ENCODE measurements around the gene CDH4. TPM values are rescaled to one million over a fixed set of nuclear protein-coding genes. Genes with fewer than 3 reads are reported as not detected.

CDH4 gene
- 0.06 TPM for total RNA-seq
- long read RNA-seq, partial matches to known transcripts: 0 of 4 reads
- long read RNA-seq, other reads (novel, unspliced or antisense): 4 of 4 reads

GRCh38 chr20:61251529-61252393 lies at the start of gene CDH4:
CDH4 (plus strand) TSS chr20:61252261.
- H3K27ac ChIP-seq: no peak within 1 kb of the TSS
- H3K36me3 ChIP-seq: no peaks in the 10 kb centered on the region
- peaks cover 83% of the 10 kb centered on the region for H3K27me3 ChIP-seq (ENCODE audit: low read depth)
- no peaks in the 10 kb centered on the region for H3K4me1 ChIP-seq
- TF ChIP-seq, protein P1, sequence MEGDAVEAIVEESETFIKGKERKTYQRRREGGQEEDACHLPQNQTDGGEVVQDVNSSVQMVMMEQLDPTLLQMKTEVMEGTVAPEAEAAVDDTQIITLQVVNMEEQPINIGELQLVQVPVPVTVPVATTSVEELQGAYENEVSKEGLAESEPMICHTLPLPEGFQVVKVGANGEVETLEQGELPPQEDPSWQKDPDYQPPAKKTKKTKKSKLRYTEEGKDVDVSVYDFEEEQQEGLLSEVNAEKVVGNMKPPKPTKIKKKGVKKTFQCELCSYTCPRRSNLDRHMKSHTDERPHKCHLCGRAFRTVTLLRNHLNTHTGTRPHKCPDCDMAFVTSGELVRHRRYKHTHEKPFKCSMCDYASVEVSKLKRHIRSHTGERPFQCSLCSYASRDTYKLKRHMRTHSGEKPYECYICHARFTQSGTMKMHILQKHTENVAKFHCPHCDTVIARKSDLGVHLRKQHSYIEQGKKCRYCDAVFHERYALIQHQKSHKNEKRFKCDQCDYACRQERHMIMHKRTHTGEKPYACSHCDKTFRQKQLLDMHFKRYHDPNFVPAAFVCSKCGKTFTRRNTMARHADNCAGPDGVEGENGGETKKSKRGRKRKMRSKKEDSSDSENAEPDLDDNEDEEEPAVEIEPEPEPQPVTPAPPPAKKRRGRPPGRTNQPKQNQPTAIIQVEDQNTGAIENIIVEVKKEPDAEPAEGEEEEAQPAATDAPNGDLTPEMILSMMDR (IDR thresholded peaks at IDR 0.05): no peak
- peak within 1 kb of the TSS; percentile 23 for H3K4me3 ChIP-seq
- ATAC-seq: no peak
- H3K9me3 ChIP-seq: no peaks in the 10 kb centered on the region
- no peak for DNase-seq
- intact Hi-C loops (cut with DNase I): no loop called here

- Histone ChIP-seq H3K9me3 (no peaks in the 10 kb centered on the region), H3K4me3 (no peak overlapping the region), H3K36me3 (no peaks in the 10 kb centered on the region), H3K27me3 (ENCODE audit: low read depth) (peaks cover 11% of the 10 kb centered on the region), H3K27ac (no peak overlapping the region), H3K4me1 (no peaks in the 10 kb centered on the region)
- DNase-seq (no peak), ATAC-seq (no peak)
- intact Hi-C loops (cut with DNase I): no loop called here
- TF ChIP-seq, protein P1 (IDR thresholded peaks at IDR 0.05): no peak
Observed at GRCh38 chr20:61203320-61203719, 48.7 kb upstream of the CDH4 start.

- Histone ChIP-seq H3K4me1 (no peaks in the 10 kb centered on the region), H3K4me3 (no peak overlapping the region), H3K9me3 (no peaks in the 10 kb centered on the region), H3K27ac (no peak overlapping the region), H3K27me3 (ENCODE audit: low read depth) (peaks cover 10% of the 10 kb centered on the region), H3K36me3 (no peaks in the 10 kb centered on the region)
- intact Hi-C loops (cut with DNase I): no loop called here
- DNase-seq: no peak
- TF ChIP-seq, protein P1 (IDR thresholded peaks at IDR 0.05): no peak
- ATAC-seq: no peak
Observed at GRCh38 chr20:61204206-61204605, 47.9 kb upstream of the CDH4 start.

DNA sequence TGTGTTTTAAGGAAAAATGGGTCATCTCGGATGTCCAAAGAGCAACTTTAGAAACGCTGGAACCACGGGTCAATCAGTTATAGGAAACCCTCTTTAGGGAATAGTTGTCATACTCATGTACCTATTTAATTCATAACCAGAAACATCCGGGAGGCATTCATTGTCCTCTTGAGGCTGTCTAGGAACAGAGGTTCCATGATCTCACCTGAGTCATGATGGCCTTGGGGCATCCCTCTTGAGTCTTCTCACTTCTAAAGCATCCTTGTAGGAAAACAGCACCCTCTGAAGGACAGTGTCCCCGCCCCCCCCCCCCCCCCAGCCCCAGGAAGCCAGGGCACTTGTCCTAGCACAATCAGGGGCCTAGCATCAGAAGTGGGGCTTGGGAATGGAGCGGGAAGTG lies 46.3 kb upstream of the CDH4 start:
- no peaks in the 10 kb centered on the region for H3K9me3 ChIP-seq
- TF ChIP-seq, protein P1 (IDR thresholded peaks at IDR 0.05): no peak
- H3K36me3 ChIP-seq: no peaks in the 10 kb centered on the region
- no peak overlapping the region for H3K4me3 ChIP-seq
- DNase-seq (no peak), ATAC-seq (no peak)
- H3K27me3 ChIP-seq (ENCODE audit: low read depth): peaks cover 10% of the 10 kb centered on the region
- intact Hi-C loops (cut with DNase I): no loop called here
- no peak overlapping the region for H3K27ac ChIP-seq
- no peaks in the 10 kb centered on the region for H3K4me1 ChIP-seq

DNA sequence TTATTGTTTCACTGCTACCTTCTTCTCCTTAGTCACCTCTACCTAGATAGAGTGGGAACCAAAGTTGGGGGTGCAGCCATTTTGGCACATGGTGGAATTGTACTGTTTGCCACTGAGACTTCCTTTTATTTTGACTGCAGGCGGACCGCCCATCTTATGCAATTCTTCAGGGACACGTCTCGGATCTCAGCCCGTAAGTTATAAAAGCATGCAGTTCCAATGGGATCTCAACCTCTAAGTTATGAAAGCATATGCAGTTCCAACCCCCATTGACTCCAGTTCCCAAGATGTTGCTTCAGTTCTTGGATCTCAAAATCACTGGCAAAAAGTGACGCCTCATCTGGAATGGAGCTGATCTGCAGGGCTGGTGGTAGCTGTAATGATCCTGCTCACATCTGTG lies 41.2 kb upstream of the CDH4 start:
- H3K27me3 ChIP-seq (ENCODE audit: low read depth): no peaks in the 10 kb centered on the region
- TF ChIP-seq, protein P1 (IDR thresholded peaks at IDR 0.05): no peak
- H3K27ac ChIP-seq: no peak overlapping the region
- no peak for DNase-seq
- no peaks in the 10 kb centered on the region for H3K9me3 ChIP-seq
- intact Hi-C loops (cut with DNase I): no loop called here
- ATAC-seq: no peak
- no peaks in the 10 kb centered on the region for H3K4me1 ChIP-seq
- H3K4me3 ChIP-seq: no peak overlapping the region
- no peaks in the 10 kb centered on the region for H3K36me3 ChIP-seq
